ENCODE measurements around the gene SLC1A2. TPM values are rescaled to one million over a fixed set of nuclear protein-coding genes. Genes with fewer than 3 reads are reported as not detected.

The SLC1A2 gene
- total RNA-seq, 4 donors from 2014 or later, result 1.0 to 3.4 (median 2.0) TPM

GRCh38 chr11:35387111-35387982 lies 32.0 kb downstream of the SLC1A2 start:
- DNase-seq (ENCODE audit: low spot score in 2 of 2), result no peak
- H3K4me1 ChIP-seq, result peaks cover 16% of the 10 kb centered on the region
- H3K36me3 ChIP-seq, result no peaks in the 10 kb centered on the region
- no peaks in the 10 kb centered on the region for H3K9me3 ChIP-seq
- TF ChIP-seq, protein P1, sequence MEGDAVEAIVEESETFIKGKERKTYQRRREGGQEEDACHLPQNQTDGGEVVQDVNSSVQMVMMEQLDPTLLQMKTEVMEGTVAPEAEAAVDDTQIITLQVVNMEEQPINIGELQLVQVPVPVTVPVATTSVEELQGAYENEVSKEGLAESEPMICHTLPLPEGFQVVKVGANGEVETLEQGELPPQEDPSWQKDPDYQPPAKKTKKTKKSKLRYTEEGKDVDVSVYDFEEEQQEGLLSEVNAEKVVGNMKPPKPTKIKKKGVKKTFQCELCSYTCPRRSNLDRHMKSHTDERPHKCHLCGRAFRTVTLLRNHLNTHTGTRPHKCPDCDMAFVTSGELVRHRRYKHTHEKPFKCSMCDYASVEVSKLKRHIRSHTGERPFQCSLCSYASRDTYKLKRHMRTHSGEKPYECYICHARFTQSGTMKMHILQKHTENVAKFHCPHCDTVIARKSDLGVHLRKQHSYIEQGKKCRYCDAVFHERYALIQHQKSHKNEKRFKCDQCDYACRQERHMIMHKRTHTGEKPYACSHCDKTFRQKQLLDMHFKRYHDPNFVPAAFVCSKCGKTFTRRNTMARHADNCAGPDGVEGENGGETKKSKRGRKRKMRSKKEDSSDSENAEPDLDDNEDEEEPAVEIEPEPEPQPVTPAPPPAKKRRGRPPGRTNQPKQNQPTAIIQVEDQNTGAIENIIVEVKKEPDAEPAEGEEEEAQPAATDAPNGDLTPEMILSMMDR (IDR thresholded peaks at IDR 0.05), result peak in 1 of 2 donors; percentile 28
- TF ChIP-seq POLR2A (IDR thresholded peaks at IDR 0.05), result no peak
- H3K27ac ChIP-seq, result no peak overlapping the region
- WGBS, result 58% methylated on average over 4 of the region's 4 CpGs
- H3K4me3 ChIP-seq, result no peak overlapping the region
- H3K27me3 ChIP-seq, result no peaks in the 10 kb centered on the region

GRCh38 chr11:35383953-35384352 lies 35.4 kb downstream of the SLC1A2 start:
- Histone ChIP-seq H3K4me3 (no peak overlapping the region), H3K9me3 (no peaks in the 10 kb centered on the region), H3K36me3 (no peaks in the 10 kb centered on the region), H3K4me1 (no peaks in the 10 kb centered on the region), H3K27ac (no peak overlapping the region), H3K27me3 (no peaks in the 10 kb centered on the region)
- TF ChIP-seq POLR2AphosphoS5 (IDR thresholded peaks at IDR 0.05), result no peak
- TF ChIP-seq, protein P1 (IDR thresholded peaks at IDR 0.05), result no peak
- TF ChIP-seq EP300 (IDR thresholded peaks at IDR 0.05), result no peak
- TF ChIP-seq POLR2A (IDR thresholded peaks at IDR 0.05), result no peak
- WGBS, result 85% methylated on average over 5 of the region's 5 CpGs
- DNase-seq (ENCODE audit: low spot score in 2 of 2), result no peak

DNA sequence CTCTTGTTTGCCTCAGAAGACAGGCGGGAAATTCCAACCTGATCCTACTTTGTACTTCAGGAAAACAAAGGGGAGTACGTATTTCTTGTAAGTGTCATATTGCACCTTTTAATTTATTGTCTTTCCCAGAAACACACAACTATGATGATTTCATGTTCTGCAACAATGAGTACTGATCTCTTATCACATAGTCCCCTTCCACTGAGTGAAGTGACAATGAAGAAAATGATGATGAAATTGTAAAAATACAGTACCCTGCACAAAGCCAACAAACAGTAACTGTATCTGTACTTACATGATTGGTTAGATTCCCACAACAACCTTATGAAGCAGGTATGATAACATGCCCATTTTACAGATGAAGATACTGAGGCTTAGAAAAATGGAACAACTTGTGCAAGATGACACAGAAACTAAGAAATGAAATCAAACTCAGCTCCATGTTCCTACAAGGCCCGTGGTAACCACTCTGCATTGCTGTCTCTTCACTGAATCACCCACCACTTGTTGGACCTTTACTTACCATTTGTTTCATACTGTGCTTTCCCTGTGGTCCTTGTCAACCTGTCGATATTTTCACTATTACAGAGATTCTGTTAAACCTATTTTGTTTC lies 37.5 kb downstream of the SLC1A2 start:
- Histone ChIP-seq H3K4me3 (no peak overlapping the region), H3K9me3 (no peaks in the 10 kb centered on the region), H3K27me3 (no peaks in the 10 kb centered on the region), H3K27ac (no peak overlapping the region), H3K36me3 (no peaks in the 10 kb centered on the region), H3K4me1 (no peaks in the 10 kb centered on the region)
- WGBS, result 97% methylated on average over 4 of the region's 4 CpGs
- TF ChIP-seq, protein P1 (IDR thresholded peaks at IDR 0.05), result no peak
- TF ChIP-seq EP300 (IDR thresholded peaks at IDR 0.05) (no peak), POLR2AphosphoS5 (IDR thresholded peaks at IDR 0.05) (no peak), POLR2A (IDR thresholded peaks at IDR 0.05) (no peak)
- no peak for DNase-seq (ENCODE audit: low spot score in 2 of 2)

DNA sequence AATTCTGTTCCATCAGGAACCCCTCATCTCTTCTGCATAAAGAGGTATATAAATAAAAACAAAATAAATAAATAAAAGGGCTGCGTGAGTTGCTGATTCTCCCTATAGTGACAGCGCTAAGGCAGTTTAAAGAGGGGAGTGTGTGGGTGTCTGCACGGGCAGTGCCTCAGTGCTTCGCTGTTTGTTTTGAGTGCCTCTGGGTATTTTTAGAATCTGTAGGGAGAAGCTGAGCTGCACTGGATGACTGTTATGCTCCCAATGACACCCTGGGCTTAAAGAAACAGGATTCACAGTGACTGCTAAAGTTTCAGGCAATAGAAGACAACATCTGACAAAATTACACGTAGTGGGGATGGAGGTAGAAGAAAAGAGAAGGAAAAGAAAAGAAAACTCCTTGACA lies 38.8 kb downstream of the SLC1A2 start:
- DNase-seq (ENCODE audit: low spot score in 2 of 2), result peak in 1 of 2 donors; percentile 1
- Histone ChIP-seq H3K27ac (no peak overlapping the region), H3K4me1 (no peaks in the 10 kb centered on the region), H3K27me3 (no peaks in the 10 kb centered on the region), H3K4me3 (no peak overlapping the region), H3K9me3 (no peaks in the 10 kb centered on the region), H3K36me3 (no peaks in the 10 kb centered on the region)
- WGBS, result 66% methylated on average over 5 of the region's 5 CpGs
- TF ChIP-seq POLR2AphosphoS5 (IDR thresholded peaks at IDR 0.05), result no peak
- TF ChIP-seq, protein P1 (IDR thresholded peaks at IDR 0.05), result no peak
- TF ChIP-seq EP300 (IDR thresholded peaks at IDR 0.05), result no peak
- no peak for TF ChIP-seq POLR2A (IDR thresholded peaks at IDR 0.05)

GRCh38 chr11:35377262-35377661 lies 42.1 kb downstream of the SLC1A2 start:
- no peaks in the 10 kb centered on the region for H3K36me3 ChIP-seq
- no peak for TF ChIP-seq EP300 (IDR thresholded peaks at IDR 0.05)
- no peak for TF ChIP-seq POLR2AphosphoS5 (IDR thresholded peaks at IDR 0.05)
- TF ChIP-seq, protein P1 (IDR thresholded peaks at IDR 0.05), result no peak
- TF ChIP-seq POLR2A (IDR thresholded peaks at IDR 0.05), result no peak
- no peak overlapping the region for H3K27ac ChIP-seq
- H3K4me1 ChIP-seq, result no peaks in the 10 kb centered on the region
- DNase-seq (ENCODE audit: low spot score in 2 of 2), result no peak
- no peaks in the 10 kb centered on the region for H3K9me3 ChIP-seq
- 79% methylated on average over 6 of the region's 6 CpGs for WGBS
- no peaks in the 10 kb centered on the region for H3K27me3 ChIP-seq
- H3K4me3 ChIP-seq, result no peak overlapping the region
